ENCODE data around the gene SSH3.

SSH3 gene

GRCh38 chr11:67273260-67273990 lies 29.9 kb upstream of the SSH3 start:
- no peak for ATAC-seq

GRCh38 chr11:67274768-67275605 lies 28.3 kb upstream of the SSH3 start:
- ATAC-seq, result no peak
- TF ChIP-seq ZNF8 (CRISPR knock-in tag; IDR thresholded peaks at IDR 0.05) (no peak), TOX (CRISPR knock-in tag; IDR thresholded peaks at IDR 0.05; ENCODE audit: borderline replicate concordance) (no peak), CSRNP3 (CRISPR knock-in tag; IDR thresholded peaks at IDR 0.05) (no peak), ARNTL (CRISPR knock-in tag; IDR thresholded peaks at IDR 0.05; ENCODE audit: borderline replicate concordance, low read depth) (no peak), TSHZ2 (CRISPR knock-in tag; IDR thresholded peaks at IDR 0.05) (no peak), TCF4 (CRISPR knock-in tag; IDR thresholded peaks at IDR 0.05; ENCODE audit: borderline replicate concordance) (no peak), ZC3H10 (CRISPR knock-in tag; IDR thresholded peaks at IDR 0.05) (no peak), ZFP30 (CRISPR knock-in tag; IDR thresholded peaks at IDR 0.05) (no peak), PATZ1 (CRISPR knock-in tag; IDR thresholded peaks at IDR 0.05; ENCODE audit: borderline replicate concordance) (no peak)

More at GRCh38 chr11:67273260-67273990, 29.9 kb upstream of the SSH3 start:
- TF ChIP-seq RARB (CRISPR knock-in tag; IDR thresholded peaks at IDR 0.05), result no peak
- no peak for TF ChIP-seq TCF4 (CRISPR knock-in tag; IDR thresholded peaks at IDR 0.05; ENCODE audit: borderline replicate concordance)

GRCh38 chr11:67275606-67276409 lies 27.5 kb upstream of the SSH3 start:
- no peak for ATAC-seq
- TF ChIP-seq CSDC2 (CRISPR knock-in tag; IDR thresholded peaks at IDR 0.05) (no peak), ZNF70 (CRISPR knock-in tag; IDR thresholded peaks at IDR 0.05) (no peak), POU6F1 (CRISPR knock-in tag; IDR thresholded peaks at IDR 0.05; ENCODE audit: borderline replicate concordance, low read depth) (no peak), GLIS3 (CRISPR knock-in tag; IDR thresholded peaks at IDR 0.05) (no peak), TCF4 (CRISPR knock-in tag; IDR thresholded peaks at IDR 0.05; ENCODE audit: borderline replicate concordance) (no peak), SNAI2 (CRISPR knock-in tag; IDR thresholded peaks at IDR 0.05) (no peak), PATZ1 (CRISPR knock-in tag; IDR thresholded peaks at IDR 0.05; ENCODE audit: borderline replicate concordance) (no peak), BACH2 (CRISPR knock-in tag; IDR thresholded peaks at IDR 0.05; ENCODE audit: borderline replicate concordance) (no peak), ZNF565 (CRISPR knock-in tag; conservative IDR thresholded peaks at IDR 0.05; ENCODE audit: low read depth) (no peak), ZNF8 (CRISPR knock-in tag; IDR thresholded peaks at IDR 0.05) (no peak), ESRRG (CRISPR knock-in tag; IDR thresholded peaks at IDR 0.05) (no peak), PPARA (CRISPR knock-in tag; IDR thresholded peaks at IDR 0.05; ENCODE audit: borderline replicate concordance) (no peak), ZC3H10 (CRISPR knock-in tag; IDR thresholded peaks at IDR 0.05) (no peak), CSRNP3 (CRISPR knock-in tag; IDR thresholded peaks at IDR 0.05) (no peak), TSHZ2 (CRISPR knock-in tag; IDR thresholded peaks at IDR 0.05) (no peak), TOX (CRISPR knock-in tag; IDR thresholded peaks at IDR 0.05; ENCODE audit: borderline replicate concordance) (no peak)
